Adrenal gland (tissue), 12 donors: Measurements from ENCODE around the gene ALG9. TPM values are rescaled to one million over a fixed set of nuclear protein-coding genes. Genes with fewer than 3 reads are reported as not detected.

Source experiments
- DNase-seq, 7 donors: peaks; one replicate each; pipeline ENCODE4 v3.0.0-alpha.2; 2019 to 2020
- H3K27ac ChIP-seq, 5 donors: fragments of 200-600 bp; sonication (generic) in 4 of 5; 1 replicate in 3 of 5; 2 replicates in 2 of 5; pipeline versions ENCODE4 v1.5.1 to v1.8.0; 2016 to 2020; ENCODE audit warnings: mild to moderate bottlenecking in 1 of 5
- H3K27me3 ChIP-seq: fragments of 200-600 bp; 2 replicates; pipeline ENCODE4 v1.8.0; 2021
- H3K36me3 ChIP-seq, 2 donors: fragments of 200-600 bp; replicated peaks in 1 of 2; 1 replicate in 1 of 2; 2 replicates in 1 of 2; pipeline versions ENCODE4 v1.5.1 to v1.8.0; 2018 to 2022
- H3K4me1 ChIP-seq, 2 donors: fragments of 200-600 bp; replicated peaks in 1 of 2; 1 replicate in 1 of 2; 2 replicates in 1 of 2; pipeline versions ENCODE4 v1.5.1 to v1.8.0; 2018 to 2021
- H3K4me3 ChIP-seq, 4 donors: fragments of 200-600 bp; sonication (generic) in 3 of 4; one replicate each; pipeline ENCODE4 v1.5.1; 2016 to 2018
- H3K9me3 ChIP-seq, 3 donors: fragments of 200-600 bp; sonication (generic) in 1 of 3; replicated peaks in 1 of 3; 1 replicate in 2 of 3; 2 replicates in 1 of 3; pipeline versions ENCODE4 v1.5.1 to v1.8.0; 2016 to 2021
- CTCF ChIP-seq, 6 experiments: fragments of 450-650 bp in 4 of 6; fragments of 200-600 bp in 2 of 6; sonication (generic) in 1 of 6; IDR thresholded peaks; 1 replicate in 5 of 6; 2 replicates in 1 of 6; pipeline versions ENCODE4 v1.5.1 to v1.8.0; 2016 to 2021; ENCODE audit warnings: antibody characterized with exemption in 6 of 6, mild to moderate bottlenecking in 2 of 6, moderate library complexity in 1 of 6
- POLR2A ChIP-seq, 2 donors: fragments of 450-650 bp; IDR thresholded peaks; one replicate each; pipeline ENCODE4 v1.6.1; 2017; ENCODE audit warnings: antibody characterized with exemption in 2 of 2, mild to moderate bottlenecking in 2 of 2, moderate library complexity in 1 of 2
- WGBS, 4 donors: extraction: QIAGEN DNeasy Blood & Tissue Kit in 2 of 4; methylation state at CpG; one replicate each; pipeline versions ENCODE4 v1.1.5 to v1.1.7; 2013 to 2017; 5-methylcytosine and 5-hydroxymethylcytosine counted together
- intact Hi-C, 2 donors: fragments of 100-400 bp; cut with DNase I; formaldehyde crosslinking; loops; one replicate each; pipeline versions ENCODE4 v1.14.1 to v1.15.0; 2022 to 2023
- polyA plus RNA-seq, 3 donors: library from polyadenylated mRNA; stranded (reverse); fragments of 200-250 nt in 2 of 3; fragments of 350-450 nt in 1 of 3; fragmentation: Illumina TruSeq in 1 of 3; extraction: RNeasy Lipid Tissue Mini Kit (QIAGEN cat#74804) in 1 of 3; gene quantifications; one replicate each; pipeline ENCODE4 v1.2.3, GENCODE V29; 2013 to 2014
- total RNA-seq, 9 donors: library from RNA; depleted of rRNA in 4 of 9; stranded (reverse); fragments of >200 nt in 4 of 9; fragments of 120-200 nt in 1 of 9; fragmentation: NEBNext Ultra II Directional in 1 of 9; extraction: Animal tissue kit (Norgen Biotek cat#: 25700) in 1 of 9; gene quantifications; one replicate each; pipeline versions ENCODE4 v1.1.0 to v1.2.4, GENCODE V29; 2013 to 2023
- donor health status: healthy with polysubstance abuse.
- donor health status: Bipolar disorder and iron deficiency.
- donor health status: DM: yes; HTN: yes; CAD: no.
- donor health status: DM: no; HTN: no; CAD: no.
- donor health status: DM: no; HTN: no; CAD: no.
- donor health status: DM: yes; HTN: yes; CAD: no.

Gene ALG9
- total and polyA plus RNA-seq, 12 donors = 23.6 to 53.6 (median 31.2) TPM

- Histone ChIP-seq H3K27ac (peak overlapping the region in 4 of 5 donors; percentile 1 to 87 (median 70)), H3K27me3 (no peaks in the 10 kb centered on the region), H3K4me1 (peaks cover 17 to 30% of the 10 kb centered on the region in 2 donors), H3K4me3 (peak overlapping the region in 1 of 4 donors; percentile 53), H3K36me3 (no peaks in the 10 kb centered on the region), H3K9me3 (no peaks in the 10 kb centered on the region)
- TF ChIP-seq CTCF (IDR thresholded peaks at IDR 0.05) = no peak
- TF ChIP-seq POLR2A (IDR thresholded peaks at IDR 0.05) = peak in 1 of 2 donors; percentile 23
- WGBS, 4 donors = 12 to 32% (median 29%) methylated on average over 4 of the region's 4 CpGs
- intact Hi-C loops = no loop called here
- DNase-seq = peak in 5 of 7 donors; percentile 59 to 80 (median 73)
These were observed 42.6 kb upstream of the ALG9 start for GRCh38 chr11:111913997-111914396.

- H3K4me3 ChIP-seq = peak overlapping the region in 1 of 4 donors; percentile 53
- peak overlapping the region in 4 of 5 donors; percentile 60 to 87 (median 70) for H3K27ac ChIP-seq
- H3K27me3 ChIP-seq = no peaks in the 10 kb centered on the region
- intact Hi-C loops = no loop called here
- H3K9me3 ChIP-seq = no peaks in the 10 kb centered on the region
- 61 to 77% (median 70%) methylated on average over 12 to 24 of the region's 24 CpGs for WGBS, 4 donors
- DNase-seq = no peak
- no peaks in the 10 kb centered on the region for H3K36me3 ChIP-seq
- TF ChIP-seq CTCF (IDR thresholded peaks at IDR 0.05) (no peak), POLR2A (IDR thresholded peaks at IDR 0.05) (no peak)
- peaks cover 17 to 30% of the 10 kb centered on the region in 2 donors for H3K4me1 ChIP-seq
These were observed 41.9 kb upstream of the ALG9 start for GRCh38 chr11:111913031-111913861.

GRCh38 chr11:111912535-111912934, 41.2 kb upstream of the ALG9 start, which contains the start of gene HSPB2:
Gene HSPB2 (plus strand): TSS chr11:111912734. CDS start chr11:111912830, 96 bp downstream.
- Histone ChIP-seq H3K4me3 (peak within 1 kb of the TSS in 2 of 4 donors; percentile 13 to 53), H3K9me3 (no peaks in the 10 kb centered on the region), H3K27ac (peak within 1 kb of the TSS; percentile 51 to 87 (median 61)), H3K36me3 (no peaks in the 10 kb centered on the region), H3K4me1 (peaks cover 17 to 30% of the 10 kb centered on the region in 2 donors), H3K27me3 (no peaks in the 10 kb centered on the region)
- WGBS, 4 donors = 15 to 33% (median 28%) methylated on average over 5 to 26 of the region's 26 CpGs
- TF ChIP-seq POLR2A (IDR thresholded peaks at IDR 0.05) (no peak), CTCF (IDR thresholded peaks at IDR 0.05) (no peak)
- DNase-seq = peak in 1 of 7 donors; percentile 18
- intact Hi-C loops = no loop called here

- DNase-seq = peak; percentile 82 to 94 (median 92)
- Histone ChIP-seq H3K4me1 (peaks cover 17 to 30% of the 10 kb centered on the region in 2 donors), H3K4me3 (peak within 1 kb of the TSS in 2 of 4 donors; percentile 13 to 53), H3K36me3 (no peaks in the 10 kb centered on the region), H3K27ac (peak within 1 kb of the TSS; percentile 51 to 87 (median 61)), H3K9me3 (no peaks in the 10 kb centered on the region), H3K27me3 (no peaks in the 10 kb centered on the region)
- WGBS, 4 donors = 45 to 57% (median 48%) methylated on average over 13 to 17 of the region's 17 CpGs
- intact Hi-C loops = no loop called here
- TF ChIP-seq CTCF (IDR thresholded peaks at IDR 0.05) (no peak), POLR2A (IDR thresholded peaks at IDR 0.05) (peak; percentile 13 to 71)
These were observed 40.4 kb upstream of the ALG9 start, which contains the start of gene CRYAB for GRCh38 chr11:111911563-111912401. Gene CRYAB (minus strand): TSS chr11:111911770. CDS start chr11:111911724, 46 bp downstream.
